PC-3 (cell line): Measurements from ENCODE around the gene PPP1R2C. TPM values are rescaled to one million over a fixed set of nuclear protein-coding genes. Genes with fewer than 3 reads are reported as not detected.

Experiments used
- ATAC-seq: fragments of 200-7000 bp; cut with Tn5 transposase; 2 replicates; pipeline ENCODE4 v1.9.1; 2020; ENCODE audit warnings: mild to moderate bottlenecking, moderate library complexity
- BruUV-seq: library from RNA; stranded (reverse); fragments of 400-500 nt; replicated peaks from 2 replicates; lab custom pipeline; 2021; lab: Mats Ljungman, UMichigan
- CTCF ChIA-PET: fragments of 300-600 bp; sonication (Branson Sonifier 250); formaldehyde crosslinking; loops from one replicate; lab custom pipeline; 2022; ENCODE audit warnings: antibody characterized with exemption; lab: Charles Lee
- POLR2A ChIA-PET: fragments of 300-600 bp; sonication (Branson Sonifier 250); formaldehyde crosslinking; loops from one replicate; lab custom pipeline; 2022; ENCODE audit warnings: antibody characterized with exemption; ENCODE audit not compliant: unreplicated experiment; lab: Charles Lee
- DNase-seq: peaks from one replicate; pipeline ENCODE4 v3.0.0-alpha.2; 2015
- H2AFZ ChIP-seq: fragments of 300-600 bp; sonication (generic); 2 replicates; pipeline ENCODE4 v1.6.0; 2016; ENCODE audit warnings: antibody characterized with exemption, low read length
- H3F3A ChIP-seq: fragments of 300-600 bp; sonication (generic); one replicate; pipeline ENCODE4 v1.6.0; 2017; ENCODE audit warnings: antibody characterized with exemption, low read length, control low read depth, mild to moderate bottlenecking; ENCODE audit not compliant: unreplicated experiment
- H3K27ac ChIP-seq: fragments of 300-600 bp; sonication (generic); 2 replicates; pipeline ENCODE4 v1.5.1; 2016; ENCODE audit warnings: mild to moderate bottlenecking, low read length
- H3K27me3 ChIP-seq: fragments of 300-600 bp; sonication (generic); 2 replicates; pipeline ENCODE4 v1.6.1; 2016; ENCODE audit warnings: low read length, mixed read lengths
- H3K36me3 ChIP-seq: fragments of 300-600 bp; sonication (generic); 2 replicates; pipeline ENCODE4 v1.6.1; 2016; ENCODE audit warnings: low read depth, mixed run types, low read length, mixed read lengths
- H3K4me1 ChIP-seq: fragments of 300-600 bp; sonication (generic); 2 replicates; pipeline ENCODE4 v1.5.1; 2016; ENCODE audit warnings: low read length; ENCODE audit not compliant: insufficient read depth
- H3K4me2 ChIP-seq: fragments of 300-600 bp; sonication (generic); 2 replicates; pipeline ENCODE4 v1.6.0; 2016; ENCODE audit warnings: low read length
- H3K4me3 ChIP-seq: fragments of 300-600 bp; sonication (generic); 2 replicates; pipeline ENCODE4 v1.5.1; 2016; ENCODE audit warnings: mild to moderate bottlenecking, low read length, mixed read lengths
- H3K79me2 ChIP-seq: fragments of 300-600 bp; sonication (generic); 2 replicates; pipeline ENCODE4 v1.6.1; 2017; ENCODE audit warnings: low read length, mixed read lengths
- H3K9ac ChIP-seq: fragments of 300-600 bp; sonication (generic); 2 replicates; pipeline ENCODE4 v1.6.0; 2016; ENCODE audit warnings: mild to moderate bottlenecking, low read length
- H3K9me2 ChIP-seq: fragments of 300-600 bp; sonication (generic); replicated peaks from 2 replicates; pipeline ENCODE4 v1.6.1; 2016; ENCODE audit warnings: mixed run types, low read length, mixed read lengths
- H3K9me3 ChIP-seq: fragments of 300-600 bp; sonication (generic); 2 replicates; pipeline ENCODE4 v1.6.1; 2016; ENCODE audit warnings: low read length, mixed read lengths
- H4K20me1 ChIP-seq: fragments of 300-600 bp; sonication (generic); 2 replicates; pipeline ENCODE4 v1.6.1; 2016; ENCODE audit warnings: low read length, mixed read lengths
- CTCF ChIP-seq: fragments of 300-600 bp; sonication (generic); conservative IDR thresholded peaks from 2 replicates; pipeline ENCODE4 v1.5.1; 2017; ENCODE audit warnings: antibody characterized with exemption, low read depth, mild to moderate bottlenecking, low read length
- EZH2 ChIP-seq: fragments of 300-600 bp; sonication (generic); IDR thresholded peaks from one replicate; pipeline ENCODE4 v1.6.1; 2017; ENCODE audit warnings: antibody characterized with exemption, mild to moderate bottlenecking, low read length; ENCODE audit not compliant: unreplicated experiment
- EZH2phosphoT487 ChIP-seq: fragments of 300-600 bp; sonication (generic); IDR thresholded peaks from 2 replicates; pipeline ENCODE4 v1.6.1; 2018; ENCODE audit warnings: mild to moderate bottlenecking, antibody characterized with exemption, low read length, borderline replicate concordance
- intact Hi-C: fragments of 100-400 bp; cut with micrococcal nuclease; formaldehyde crosslinking; loops from 2 replicates; pipeline ENCODE4 v1.9.0; 2023
- total RNA-seq: library from RNA; depleted of rRNA; stranded (reverse); fragments of >200 nt; gene quantifications from 2 replicates; pipeline ENCODE4 v1.2.3, GENCODE V29; 2014

The PPP1R2C gene
- total RNA-seq, 1 experiment from 2014 or later, result not detected

GRCh38 chrX:42809569-42809968 is 31.6 kb upstream of the PPP1R2C start:
- Histone ChIP-seq H3K9ac (no peak overlapping the region), H3K27me3 (no peaks in the 10 kb centered on the region), H4K20me1 (no peaks in the 10 kb centered on the region), H3K4me3 (no peak overlapping the region), H3K79me2 (no peaks in the 10 kb centered on the region), H3K36me3 (no peaks in the 10 kb centered on the region), H2AFZ (no peak overlapping the region), H3K27ac (no peak overlapping the region), H3K4me2 (no peak overlapping the region), H3K9me3 (no peaks in the 10 kb centered on the region), H3F3A (no peaks in the 10 kb centered on the region), H3K9me2 (no peaks in the 10 kb centered on the region), H3K4me1 (no peaks in the 10 kb centered on the region)
- ATAC-seq, result no peak
- no TSS peak for BruUV-seq
- ChIA-PET CTCF (no interaction called here), POLR2A (no interaction called here)
- no peak for DNase-seq
- intact Hi-C loops, result no loop called here
- TF ChIP-seq EZH2, result no peak
- TF ChIP-seq CTCF, result no peak
- no peak for TF ChIP-seq EZH2phosphoT487

- Histone ChIP-seq H2AFZ (no peak overlapping the region), H3K27ac (no peak overlapping the region), H3K4me1 (no peaks in the 10 kb centered on the region), H3K9me3 (no peaks in the 10 kb centered on the region), H3K9me2 (no peaks in the 10 kb centered on the region), H3K79me2 (no peaks in the 10 kb centered on the region), H3F3A (no peaks in the 10 kb centered on the region), H4K20me1 (no peaks in the 10 kb centered on the region), H3K4me3 (no peak overlapping the region), H3K4me2 (no peak overlapping the region), H3K27me3 (no peaks in the 10 kb centered on the region), H3K36me3 (no peaks in the 10 kb centered on the region), H3K9ac (no peak overlapping the region)
- DNase-seq, result no peak
- intact Hi-C loops, result no loop called here
- no TSS peak for BruUV-seq
- ChIA-PET POLR2A (no interaction called here), CTCF (interaction anchor here (0.5 kb wide), 1 partner anchor 826 kb away, joined by 3 read pairs; no protein-coding TSS in a partner anchor)
- TF ChIP-seq CTCF (no peak), EZH2phosphoT487 (no peak), EZH2 (no peak)
- no peak for ATAC-seq
These were observed 29.4 kb upstream of the PPP1R2C start for GRCh38 chrX:42807393-42807792.

- no peaks in the 10 kb centered on the region for H4K20me1 ChIP-seq
- ATAC-seq (no peak), DNase-seq (no peak)
- H3K79me2 ChIP-seq, result no peaks in the 10 kb centered on the region
- no peaks in the 10 kb centered on the region for H3K9me3 ChIP-seq
- ChIA-PET POLR2A (no interaction called here), CTCF (no interaction called here)
- no peaks in the 10 kb centered on the region for H3K4me1 ChIP-seq
- no peak for TF ChIP-seq EZH2
- TF ChIP-seq EZH2phosphoT487, result no peak
- no peak for TF ChIP-seq CTCF
- no peaks in the 10 kb centered on the region for H3K27me3 ChIP-seq
- H2AFZ ChIP-seq, result no peak overlapping the region
- no peak overlapping the region for H3K4me3 ChIP-seq
- no peak overlapping the region for H3K27ac ChIP-seq
- H3K9me2 ChIP-seq, result no peaks in the 10 kb centered on the region
- no peak overlapping the region for H3K4me2 ChIP-seq
- no peak overlapping the region for H3K9ac ChIP-seq
- H3K36me3 ChIP-seq, result no peaks in the 10 kb centered on the region
- intact Hi-C loops, result no loop called here
- no TSS peak for BruUV-seq
- no peaks in the 10 kb centered on the region for H3F3A ChIP-seq
These were observed 26.6 kb upstream of the PPP1R2C start for GRCh38 chrX:42804524-42804923.
